Measurements from ENCODE around the gene TRIB2.

TRIB2 gene

DNA sequence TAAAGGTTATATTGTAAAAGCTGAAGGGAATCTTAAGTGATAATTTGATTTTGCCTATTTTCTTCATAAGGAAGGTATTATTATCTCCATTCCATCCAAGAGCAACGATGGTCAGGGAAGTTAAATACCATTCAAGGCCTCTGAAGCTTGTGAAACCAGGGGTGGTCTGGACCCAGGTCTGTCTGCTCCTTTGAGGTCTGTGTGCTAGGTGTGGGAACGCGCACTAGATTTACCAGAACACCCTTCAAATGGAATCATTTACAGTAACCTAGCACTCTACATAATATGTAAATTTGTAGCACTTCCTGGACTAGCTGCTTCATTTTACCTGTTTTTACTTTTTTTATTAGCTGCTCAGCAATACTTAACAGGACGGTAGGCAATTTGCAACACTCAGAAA, 6.4 kb upstream of the TRIB2 start:
- H3K9ac ChIP-seq, result no peak overlapping the region
- no peaks in the 10 kb centered on the region for H3K27me3 ChIP-seq (ENCODE audit: insufficient read depth, low read depth)
- TF ChIP-seq, protein P1, sequence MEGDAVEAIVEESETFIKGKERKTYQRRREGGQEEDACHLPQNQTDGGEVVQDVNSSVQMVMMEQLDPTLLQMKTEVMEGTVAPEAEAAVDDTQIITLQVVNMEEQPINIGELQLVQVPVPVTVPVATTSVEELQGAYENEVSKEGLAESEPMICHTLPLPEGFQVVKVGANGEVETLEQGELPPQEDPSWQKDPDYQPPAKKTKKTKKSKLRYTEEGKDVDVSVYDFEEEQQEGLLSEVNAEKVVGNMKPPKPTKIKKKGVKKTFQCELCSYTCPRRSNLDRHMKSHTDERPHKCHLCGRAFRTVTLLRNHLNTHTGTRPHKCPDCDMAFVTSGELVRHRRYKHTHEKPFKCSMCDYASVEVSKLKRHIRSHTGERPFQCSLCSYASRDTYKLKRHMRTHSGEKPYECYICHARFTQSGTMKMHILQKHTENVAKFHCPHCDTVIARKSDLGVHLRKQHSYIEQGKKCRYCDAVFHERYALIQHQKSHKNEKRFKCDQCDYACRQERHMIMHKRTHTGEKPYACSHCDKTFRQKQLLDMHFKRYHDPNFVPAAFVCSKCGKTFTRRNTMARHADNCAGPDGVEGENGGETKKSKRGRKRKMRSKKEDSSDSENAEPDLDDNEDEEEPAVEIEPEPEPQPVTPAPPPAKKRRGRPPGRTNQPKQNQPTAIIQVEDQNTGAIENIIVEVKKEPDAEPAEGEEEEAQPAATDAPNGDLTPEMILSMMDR (conservative IDR thresholded peaks at IDR 0.05; ENCODE audit: low read depth, low read length), result no peak
- no peaks in the 10 kb centered on the region for H3K36me3 ChIP-seq (ENCODE audit: insufficient read depth)
- no peak overlapping the region for H3K27ac ChIP-seq
- H3K4me3 ChIP-seq (IDR thresholded peaks at IDR 0.05; ENCODE audit: insufficient read depth, low read depth, low read length), result no peak overlapping the region
- H4K20me1 ChIP-seq (ENCODE audit: insufficient read depth), result no peaks in the 10 kb centered on the region
- H3K79me2 ChIP-seq (ENCODE audit: insufficient read depth, low read depth), result no peaks in the 10 kb centered on the region
- H2AFZ ChIP-seq (ENCODE audit: low read depth), result no peak overlapping the region
- no peak overlapping the region for H3K4me2 ChIP-seq
- H3K4me1 ChIP-seq (ENCODE audit: low read depth, poor library complexity, severe bottlenecking), result no peaks in the 10 kb centered on the region

DNA sequence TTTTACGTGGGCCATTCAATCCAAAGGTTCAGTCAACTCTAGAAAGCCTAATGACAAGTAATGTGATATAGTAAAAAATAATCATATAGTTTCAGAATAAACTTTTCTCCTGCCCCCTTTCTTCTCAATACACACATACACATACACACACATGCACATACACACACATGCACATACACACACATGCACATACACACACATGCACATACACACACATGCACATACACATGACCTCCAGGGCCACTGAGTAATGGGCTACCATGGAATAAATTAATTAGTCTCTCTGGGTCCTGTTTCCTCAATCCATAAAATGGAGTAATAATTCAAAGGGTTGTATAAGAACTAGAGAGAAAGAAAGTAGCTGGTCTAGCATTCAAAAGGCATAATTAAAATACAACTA, 5.4 kb upstream of the TRIB2 start:
- H4K20me1 ChIP-seq (ENCODE audit: insufficient read depth), result no peaks in the 10 kb centered on the region
- no peak overlapping the region for H2AFZ ChIP-seq (ENCODE audit: low read depth)
- H3K79me2 ChIP-seq (ENCODE audit: insufficient read depth, low read depth), result no peaks in the 10 kb centered on the region
- H3K4me3 ChIP-seq (IDR thresholded peaks at IDR 0.05; ENCODE audit: insufficient read depth, low read depth, low read length), result no peak overlapping the region
- H3K27me3 ChIP-seq (ENCODE audit: insufficient read depth, low read depth), result no peaks in the 10 kb centered on the region
- no peak overlapping the region for H3K9ac ChIP-seq
- TF ChIP-seq, protein P1 (conservative IDR thresholded peaks at IDR 0.05; ENCODE audit: low read depth, low read length), result no peak
- H3K4me1 ChIP-seq (ENCODE audit: low read depth, poor library complexity, severe bottlenecking), result peaks cover 7% of the 10 kb centered on the region
- H3K27ac ChIP-seq, result no peak overlapping the region
- no peaks in the 10 kb centered on the region for H3K36me3 ChIP-seq (ENCODE audit: insufficient read depth)
- no peak overlapping the region for H3K4me2 ChIP-seq

DNA sequence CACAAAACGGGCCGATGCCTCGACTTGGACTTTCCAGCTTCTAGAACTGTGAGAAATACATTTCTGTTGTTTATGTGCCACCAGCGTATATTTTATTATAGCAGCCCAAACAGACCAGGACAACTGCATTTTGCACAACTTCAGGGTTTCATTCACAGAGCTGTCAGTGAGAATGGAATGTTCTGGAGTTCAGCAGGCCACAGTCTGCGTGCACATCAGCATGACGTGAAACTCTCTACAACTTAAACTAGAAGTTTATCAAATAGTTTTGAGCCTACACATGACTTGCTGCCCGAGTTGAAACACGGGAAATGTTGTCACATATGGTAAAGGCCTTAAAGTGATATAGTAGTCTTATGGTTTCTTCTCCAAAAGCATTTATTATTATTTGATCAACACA, 3.9 kb upstream of the TRIB2 start:
- Histone ChIP-seq H3K4me3 (IDR thresholded peaks at IDR 0.05; ENCODE audit: insufficient read depth, low read depth, low read length) (no peak overlapping the region), H2AFZ (ENCODE audit: low read depth) (no peak overlapping the region), H3K9ac (no peak overlapping the region), H3K36me3 (ENCODE audit: insufficient read depth) (no peaks in the 10 kb centered on the region), H3K4me2 (no peak overlapping the region), H4K20me1 (ENCODE audit: insufficient read depth) (no peaks in the 10 kb centered on the region), H3K79me2 (ENCODE audit: insufficient read depth, low read depth) (no peaks in the 10 kb centered on the region), H3K27me3 (ENCODE audit: insufficient read depth, low read depth) (peaks cover 1% of the 10 kb centered on the region; the same call in 1 of the 2 replicates), H3K4me1 (ENCODE audit: low read depth, poor library complexity, severe bottlenecking) (peaks cover 7% of the 10 kb centered on the region), H3K27ac (no peak overlapping the region)
- TF ChIP-seq, protein P1 (conservative IDR thresholded peaks at IDR 0.05; ENCODE audit: low read depth, low read length), result no peak

DNA sequence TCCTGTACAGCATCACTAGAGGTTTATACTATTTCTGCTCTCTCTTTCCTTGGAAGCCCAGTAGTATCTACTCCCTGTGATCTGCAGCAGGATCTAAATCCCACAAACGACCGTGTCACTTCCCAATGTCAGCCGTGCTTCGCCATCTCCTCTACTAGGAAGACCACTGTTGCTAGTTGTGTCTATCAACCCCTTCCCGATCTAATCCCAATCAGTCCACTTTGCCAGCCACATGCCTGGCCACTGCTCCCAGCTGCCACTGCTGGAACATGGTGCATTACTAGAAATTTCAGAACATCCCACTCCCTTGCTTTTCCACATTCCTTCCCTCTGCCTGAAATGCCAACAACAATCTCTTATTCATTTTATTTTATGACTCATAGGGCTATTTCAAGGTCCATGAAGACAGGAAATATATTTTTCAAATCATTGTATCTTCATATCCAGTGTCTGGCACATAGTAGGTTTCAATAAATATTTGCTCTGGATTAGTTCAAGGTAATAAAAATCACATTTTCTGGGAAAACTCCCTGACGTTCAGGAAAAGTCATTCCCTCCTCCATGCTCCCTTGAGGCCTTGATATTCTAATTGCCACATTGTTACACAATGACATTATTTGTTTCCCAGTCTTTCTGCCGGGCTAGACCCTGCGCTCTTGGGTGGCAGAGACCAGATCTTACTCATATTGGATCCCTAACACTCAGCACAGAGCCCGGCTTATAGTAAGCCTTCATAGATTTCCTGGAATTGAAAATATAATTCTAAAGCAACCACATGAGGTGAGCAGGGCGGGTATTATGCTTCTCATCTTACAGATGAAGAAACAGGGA, 2.1 kb upstream of the TRIB2 start:
- H3K9ac ChIP-seq, result no peak overlapping the region
- H3K79me2 ChIP-seq (ENCODE audit: insufficient read depth, low read depth), result no peaks in the 10 kb centered on the region
- H3K4me3 ChIP-seq (IDR thresholded peaks at IDR 0.05; ENCODE audit: insufficient read depth, low read depth, low read length), result no peak overlapping the region
- H4K20me1 ChIP-seq (ENCODE audit: insufficient read depth), result no peaks in the 10 kb centered on the region
- no peak overlapping the region for H3K27ac ChIP-seq
- H3K4me2 ChIP-seq, result no peak overlapping the region
- no peak overlapping the region for H2AFZ ChIP-seq (ENCODE audit: low read depth)
- H3K27me3 ChIP-seq (ENCODE audit: insufficient read depth, low read depth), result peaks cover 10% of the 10 kb centered on the region
- H3K36me3 ChIP-seq (ENCODE audit: insufficient read depth), result no peaks in the 10 kb centered on the region
- peaks cover 7% of the 10 kb centered on the region for H3K4me1 ChIP-seq (ENCODE audit: low read depth, poor library complexity, severe bottlenecking)
- TF ChIP-seq, protein P1 (conservative IDR thresholded peaks at IDR 0.05; ENCODE audit: low read depth, low read length), result no peak
